ENCODE data around the gene FLNC.

DNA sequence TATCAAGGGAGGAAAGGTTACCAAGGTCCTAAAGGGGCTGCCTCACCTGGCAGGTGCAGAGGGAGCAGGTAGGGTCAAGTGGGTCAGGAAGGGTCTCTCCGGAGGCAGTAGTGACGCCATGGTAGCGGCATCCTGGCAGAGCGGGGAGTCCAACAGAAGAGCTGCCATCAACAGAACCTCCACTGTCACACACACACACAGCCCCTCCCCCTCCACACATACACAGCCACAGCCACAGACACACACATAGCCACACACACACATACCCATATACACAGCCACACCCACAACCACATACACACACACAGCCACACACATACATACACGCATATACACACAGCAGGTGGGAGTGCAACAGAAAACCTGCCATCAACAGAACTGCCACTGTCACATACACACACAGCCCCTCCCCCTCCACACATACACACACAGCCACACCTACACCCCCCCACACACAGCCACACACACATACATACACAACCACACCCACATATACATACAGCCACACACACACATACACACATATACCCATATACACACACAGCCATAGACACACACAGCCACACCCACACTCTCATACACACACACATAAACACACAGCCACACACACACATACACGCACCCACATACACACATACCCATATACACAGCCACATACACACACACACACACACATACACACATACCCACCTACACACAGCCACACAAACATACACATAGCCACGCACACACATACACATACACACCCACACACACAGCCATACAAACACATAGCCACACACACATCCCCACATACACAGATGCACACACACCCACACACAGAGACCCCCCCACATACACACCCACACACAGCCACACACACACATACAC lies 57.2 kb downstream of the FLNC start:
- TF ChIP-seq HEYL (CRISPR knock-in tag; IDR thresholded peaks at IDR 0.05) = no peak
- no peak for TF ChIP-seq MYC (IDR thresholded peaks at IDR 0.05; ENCODE audit: borderline replicate concordance, low read length)
- no peak for TF ChIP-seq JUNB (IDR thresholded peaks at IDR 0.05)
- TF ChIP-seq HDAC2 (IDR thresholded peaks at IDR 0.05) = no peak
